DOHH2 (cell line): ENCODE data around the gene COP1.
"Not testable (repeated sequence)": the region's sequence is repeated elsewhere in the genome, so short reads cannot be mapped to it uniquely, and the experiment has no call there.

Source experiments
- CTCF ChIP-seq: fragments of 200-600 bp; sonication (generic); IDR thresholded peaks from one replicate; pipeline ENCODE4 v1.5.1; 2014; ENCODE audit warnings: antibody characterized with exemption, mild to moderate bottlenecking, low read depth, low read length; ENCODE audit not compliant: poor library complexity, severe bottlenecking
- EZH2phosphoT487 ChIP-seq: fragments of 200-600 bp; sonication (generic); IDR thresholded peaks from 2 replicates; pipeline ENCODE4 v1.6.1; 2017; ENCODE audit warnings: borderline replicate concordance, mild to moderate bottlenecking, antibody characterized with exemption, low read length, moderate library complexity, mixed read lengths

GRCh38 chr1:176204655-176205054 is 2.4 kb downstream of the COP1 start:
- not testable (repeated sequence) for TF ChIP-seq CTCF, EZH2phosphoT487
